IMR-90 (cell line): ENCODE measurements around the gene PEX26. TPM values are rescaled to one million over a fixed set of nuclear protein-coding genes. Genes with fewer than 3 reads are reported as not detected.

ENCODE experiments used
- ATAC-seq: fragments of 200-7000 bp; cut with Tn5 transposase; 2 replicates; pipeline ENCODE4 v1.9.1; 2020; ENCODE audit warnings: low read depth, mild to moderate bottlenecking, moderate library complexity
- BruUV-seq: library from RNA; stranded (reverse); fragments of 400-500 nt; replicated peaks from 2 replicates; lab custom pipeline; 2021; lab: Mats Ljungman, UMichigan
- CTCF ChIA-PET: fragments of 300-600 bp; formaldehyde crosslinking; extraction: SDS; loops from one replicate; lab custom pipeline; 2021; ENCODE audit warnings: antibody characterized with exemption; lab: Yijun Ruan, JAX
- POLR2A ChIA-PET: fragments of 300-600 bp; sonication (Branson Sonifier 250); formaldehyde crosslinking; loops from one replicate; lab custom pipeline; 2022; ENCODE audit warnings: antibody characterized with exemption; ENCODE audit not compliant: unreplicated experiment; lab: Charles Lee
- DNase-seq: peaks from one replicate; pipeline ENCODE4 v3.0.0; 2013
- H2AFZ ChIP-seq: replicated peaks from 2 replicates; pipeline ENCODE3; 2013; ENCODE audit warnings: low read length, mild to moderate bottlenecking; ENCODE audit not compliant: poor library complexity
- H2AK5ac ChIP-seq: 2 replicates; pipeline ENCODE4 v1.6.1; 2013; ENCODE audit warnings: low read depth, low read length, inconsistent platforms
- H2AK9ac ChIP-seq: replicated peaks from 2 replicates; pipeline ENCODE3; 2013; ENCODE audit warnings: mild to moderate bottlenecking, low read depth, low read length, moderate library complexity; ENCODE audit not compliant: poor library complexity
- H2BK120ac ChIP-seq: 2 replicates; pipeline ENCODE4 v1.6.1; 2013; ENCODE audit warnings: low read depth, low read length, inconsistent platforms
- H2BK15ac ChIP-seq: 3 replicates; pipeline ENCODE4 v1.6.1; 2013; ENCODE audit warnings: low read depth, low read length, inconsistent platforms
- H2BK20ac ChIP-seq: 2 replicates; pipeline ENCODE4 v1.6.1; 2013; ENCODE audit warnings: low read depth, mild to moderate bottlenecking, inconsistent platforms, low read length, moderate library complexity
- H2BK5ac ChIP-seq: 2 replicates; pipeline ENCODE4 v1.6.1; 2013; ENCODE audit warnings: mild to moderate bottlenecking, low read depth, low read length, inconsistent platforms; ENCODE audit not compliant: poor library complexity, severe bottlenecking
- H3K14ac ChIP-seq: replicated peaks from 2 replicates; pipeline ENCODE4 v1.6.1; 2013; ENCODE audit warnings: low read depth, low read length, inconsistent platforms
- H3K18ac ChIP-seq: 2 replicates; pipeline ENCODE4 v1.6.1; 2013; ENCODE audit warnings: low read depth, low read length, control low read depth
- H3K23ac ChIP-seq: 2 replicates; pipeline ENCODE4 v1.6.1; 2013; ENCODE audit warnings: low read depth, low read length, inconsistent platforms
- H3K27ac ChIP-seq: 2 replicates; pipeline ENCODE4 v1.5.1; 2013; ENCODE audit warnings: mild to moderate bottlenecking, control low read depth, low read length; ENCODE audit not compliant: insufficient read depth
- H3K27me3 ChIP-seq: 2 replicates; pipeline ENCODE4 v1.6.1; 2013; ENCODE audit warnings: low read length; ENCODE audit not compliant: control insufficient read depth, insufficient read depth
- H3K36me3 ChIP-seq: 2 replicates; pipeline ENCODE4 v1.6.1; 2013; ENCODE audit warnings: low read length, mixed read lengths; ENCODE audit not compliant: control insufficient read depth, insufficient read depth
- H3K4ac ChIP-seq: 2 replicates; pipeline ENCODE4 v1.6.1; 2013; ENCODE audit warnings: low read depth, low read length, inconsistent platforms
- H3K4me1 ChIP-seq: 2 replicates; pipeline ENCODE4 v1.6.1; 2013; ENCODE audit warnings: low read length, mixed read lengths; ENCODE audit not compliant: control insufficient read depth, insufficient read depth
- H3K4me2 ChIP-seq: 2 replicates; pipeline ENCODE4 v1.6.1; 2013; ENCODE audit warnings: low read depth, mild to moderate bottlenecking, control low read depth, low read length, moderate library complexity
- H3K4me3 ChIP-seq: 2 replicates; pipeline ENCODE4 v1.5.1; 2013; ENCODE audit warnings: low read depth, mild to moderate bottlenecking, control low read depth, low read length, moderate library complexity; ENCODE audit not compliant: insufficient read depth
- H3K56ac ChIP-seq: 2 replicates; pipeline ENCODE4 v1.6.1; 2013; ENCODE audit warnings: low read length, inconsistent platforms; ENCODE audit not compliant: insufficient read depth; ENCODE audit errors: extremely low read depth
- H3K79me1 ChIP-seq, 2 experiments: 2 replicates each; pipeline ENCODE4 v1.6.1; 2013; ENCODE audit warnings: low read length in 2 of 2, inconsistent platforms in 1 of 2, low read depth in 1 of 2
- H3K9ac ChIP-seq: 2 replicates; pipeline ENCODE4 v1.6.1; 2013; ENCODE audit warnings: low read depth, low read length, control low read depth
- H3K9me1 ChIP-seq: 2 replicates; pipeline ENCODE4 v1.6.1; 2013; ENCODE audit warnings: low read length, inconsistent platforms; ENCODE audit not compliant: insufficient read depth
- H3K9me3 ChIP-seq: 2 replicates; pipeline ENCODE4 v1.6.1; 2013; ENCODE audit warnings: low read length; ENCODE audit not compliant: control insufficient read depth, insufficient read depth
- H4K20me1 ChIP-seq: 2 replicates; pipeline ENCODE4 v1.6.1; 2013; ENCODE audit warnings: low read length, inconsistent platforms; ENCODE audit not compliant: insufficient read depth
- H4K5ac ChIP-seq: 2 replicates; pipeline ENCODE4 v1.6.1; 2013; ENCODE audit warnings: mild to moderate bottlenecking, low read depth, low read length, control low read depth
- H4K8ac ChIP-seq, 2 experiments: 2 replicates each; pipeline ENCODE4 v1.6.1; 2013; ENCODE audit warnings: low read depth in 2 of 2, low read length in 2 of 2, control low read depth in 1 of 2, inconsistent platforms in 1 of 2
- H4K91ac ChIP-seq: 2 replicates; pipeline ENCODE4 v1.6.1; 2013; ENCODE audit warnings: low read depth, low read length, inconsistent platforms; ENCODE audit not compliant: insufficient read depth
- BHLHE40 ChIP-seq: fragments of 150-350 bp; IDR thresholded peaks from 2 replicates; pipeline ENCODE4 v1.6.1; 2016; ENCODE audit warnings: mild to moderate bottlenecking, low read depth, low read length
- CEBPB ChIP-seq: IDR thresholded peaks from 2 replicates; pipeline ENCODE4 v1.6.1; 2012; ENCODE audit warnings: low read depth, low read length, improper control_type of control experiment
- CHD1 ChIP-seq: IDR thresholded peaks from 2 replicates; pipeline ENCODE4 v1.6.1; 2012; ENCODE audit warnings: low read depth, low read length, improper control_type of control experiment
- FOS ChIP-seq: fragments of 150-350 bp; IDR thresholded peaks from 2 replicates; pipeline ENCODE4 v1.6.1; 2016; ENCODE audit warnings: low read depth, low read length
- MXI1 ChIP-seq: IDR thresholded peaks from 2 replicates; pipeline ENCODE4 v1.6.1; 2012; ENCODE audit warnings: low read depth, mild to moderate bottlenecking, low read length, moderate library complexity, borderline replicate concordance
- NFE2L2 ChIP-seq: fragments of 150-350 bp; IDR thresholded peaks from 2 replicates; pipeline ENCODE4 v1.6.1; 2016; ENCODE audit warnings: low read depth, mild to moderate bottlenecking, low read length
- POLR2A ChIP-seq: IDR thresholded peaks from 2 replicates; pipeline ENCODE4 v1.6.1; 2012; ENCODE audit warnings: mild to moderate bottlenecking, low read depth, low read length
- RAD21 ChIP-seq: IDR thresholded peaks from 2 replicates; pipeline ENCODE4 v1.6.1; 2012; ENCODE audit warnings: low read length, improper control_type of control experiment
- RFX5 ChIP-seq: IDR thresholded peaks from 2 replicates; pipeline ENCODE4 v1.8.0; 2012; ENCODE audit warnings: low read depth, mild to moderate bottlenecking, low read length, moderate library complexity
- SMC3 ChIP-seq: fragments of 150-350 bp; IDR thresholded peaks from 2 replicates; pipeline ENCODE4 v1.6.1; 2016; ENCODE audit warnings: low read depth, mild to moderate bottlenecking, antibody characterized with exemption, low read length, moderate library complexity
- WGBS, 2 experiments: methylation state at CpG; one replicate each; pipeline versions ENCODE4 v1.1.5 to v1.1.7; 2013; ENCODE audit warnings: missing lambda C conversion rate in 2 of 2; ENCODE audit not compliant: insufficient read length in 1 of 2; ENCODE audit errors: extremely low coverage in 2 of 2; 5-methylcytosine and 5-hydroxymethylcytosine counted together
- dilution Hi-C: fragments of 300-500 bp; cut with HindIII; formaldehyde crosslinking; loops from one replicate; pipeline ENCODE4 v1.14.3; 2018; ENCODE audit warnings: low sequenced_read_pairs; ENCODE audit not compliant: unreplicated experiment
- in situ Hi-C: fragments of 300-500 bp; cut with MboI; formaldehyde crosslinking; loops from 3 replicates; pipeline ENCODE4 v1.14.3; 2019; ENCODE audit warnings: low sequenced_read_pairs, inconsistent platforms, mixed read lengths
- intact Hi-C: fragments of 100-400 bp; cut with micrococcal nuclease; formaldehyde crosslinking; loops from 2 replicates; pipeline ENCODE4 v1.10.0; 2022
- polyA plus RNA-seq, 3 experiments: library from polyadenylated mRNA; depleted of rRNA; stranded (reverse); fragments of >200 nt; gene quantifications; 2 replicates each; pipeline ENCODE4 v1.2.3, GENCODE V29; 2012; ENCODE audit warnings: low replicate concordance in 1 of 3
- total RNA-seq: library from RNA; depleted of rRNA; stranded (reverse); fragments of >200 nt; gene quantifications from 2 replicates; pipeline ENCODE4 v1.2.3, GENCODE V29; 2012
- TF ChIP-seq, protein P1 (sequence below): fragments of 150-350 bp; IDR thresholded peaks from 2 replicates; pipeline ENCODE4 v1.6.1; 2017; ENCODE audit warnings: mild to moderate bottlenecking, antibody characterized with exemption, low read length, low read depth
- TF ChIP-seq, protein P2 (sequence below): fragments of 150-350 bp; IDR thresholded peaks from 2 replicates; pipeline ENCODE4 v1.6.1; 2016; ENCODE audit warnings: low read depth, mild to moderate bottlenecking, low read length, moderate library complexity, borderline replicate concordance
- TF ChIP-seq, protein P3 (sequence below): conservative IDR thresholded peaks from 2 replicates; pipeline ENCODE4 v1.5.1; 2012; ENCODE audit warnings: mild to moderate bottlenecking, low read depth, low read length, improper control_type of control experiment

Gene PEX26
- total and polyA plus RNA-seq, 2 of the 4 experiments (the other 2 are of a cell fraction): 12.2 to 18.5 TPM

DNA sequence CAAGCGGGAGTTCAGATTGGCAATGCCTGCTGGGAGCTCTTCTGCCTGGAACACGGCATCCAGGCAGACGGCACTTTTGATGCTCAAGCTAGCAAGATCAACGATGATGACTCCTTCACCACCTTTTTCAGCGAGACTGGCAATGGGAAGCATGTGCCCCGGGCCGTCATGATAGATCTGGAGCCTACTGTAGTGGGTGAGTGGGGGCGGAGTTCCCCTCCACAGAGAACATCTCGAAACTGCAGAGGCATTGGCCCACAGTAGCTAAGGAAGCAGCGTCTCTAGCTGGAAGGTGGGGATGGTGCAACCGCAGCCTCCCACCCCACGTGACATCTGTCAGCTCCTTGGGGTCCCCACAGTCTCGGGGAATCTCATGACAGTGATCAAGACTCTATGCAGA, 43.7 kb downstream of the PEX26 start:
- POLR2A ChIA-PET: no interaction called here
- intact Hi-C loops (no loop called here), in situ Hi-C loops (no loop called here), dilution Hi-C loops (no loop called here)
- Histone ChIP-seq H3K4me1 (no peaks in the 10 kb centered on the region), H3K27ac (no peak overlapping the region), H3K4me3 (no peak overlapping the region), H3K9me3 (no peaks in the 10 kb centered on the region), H3K4me2 (no peak overlapping the region), H2BK20ac (no peak overlapping the region), H2AK9ac (no peak overlapping the region), H2AK5ac (no peak overlapping the region), H4K91ac (no peak overlapping the region), H3K56ac (no peak overlapping the region), H2BK120ac (no peak overlapping the region), H3K18ac (no peak overlapping the region), H4K5ac (no peak overlapping the region), H3K36me3 (peaks cover 2% of the 10 kb centered on the region; the same call in 1 of the 2 replicates), H3K4ac (no peak overlapping the region), H2BK5ac (no peak overlapping the region), H3K79me1 (no peaks in the 10 kb centered on the region), H4K8ac (no peak overlapping the region), H4K20me1 (no peaks in the 10 kb centered on the region), H3K14ac (no peak overlapping the region), H3K9me1 (peaks cover 4% of the 10 kb centered on the region), H3K27me3 (no peaks in the 10 kb centered on the region), H3K9ac (no peak overlapping the region), H2BK15ac (no peak overlapping the region), H2AFZ (no peak overlapping the region), H3K23ac (no peak overlapping the region)
- TF ChIP-seq POLR2A: no peak
- TF ChIP-seq MXI1: no peak
- TF ChIP-seq BHLHE40: no peak
- TF ChIP-seq, protein P1, sequence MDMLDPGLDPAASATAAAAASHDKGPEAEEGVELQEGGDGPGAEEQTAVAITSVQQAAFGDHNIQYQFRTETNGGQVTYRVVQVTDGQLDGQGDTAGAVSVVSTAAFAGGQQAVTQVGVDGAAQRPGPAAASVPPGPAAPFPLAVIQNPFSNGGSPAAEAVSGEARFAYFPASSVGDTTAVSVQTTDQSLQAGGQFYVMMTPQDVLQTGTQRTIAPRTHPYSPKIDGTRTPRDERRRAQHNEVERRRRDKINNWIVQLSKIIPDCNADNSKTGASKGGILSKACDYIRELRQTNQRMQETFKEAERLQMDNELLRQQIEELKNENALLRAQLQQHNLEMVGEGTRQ: no peak
- no peak for TF ChIP-seq NFE2L2
- no peak for TF ChIP-seq SMC3
- TF ChIP-seq, protein P2, sequence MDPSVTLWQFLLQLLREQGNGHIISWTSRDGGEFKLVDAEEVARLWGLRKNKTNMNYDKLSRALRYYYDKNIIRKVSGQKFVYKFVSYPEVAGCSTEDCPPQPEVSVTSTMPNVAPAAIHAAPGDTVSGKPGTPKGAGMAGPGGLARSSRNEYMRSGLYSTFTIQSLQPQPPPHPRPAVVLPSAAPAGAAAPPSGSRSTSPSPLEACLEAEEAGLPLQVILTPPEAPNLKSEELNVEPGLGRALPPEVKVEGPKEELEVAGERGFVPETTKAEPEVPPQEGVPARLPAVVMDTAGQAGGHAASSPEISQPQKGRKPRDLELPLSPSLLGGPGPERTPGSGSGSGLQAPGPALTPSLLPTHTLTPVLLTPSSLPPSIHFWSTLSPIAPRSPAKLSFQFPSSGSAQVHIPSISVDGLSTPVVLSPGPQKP: no peak
- no peak for TF ChIP-seq RAD21
- TF ChIP-seq CHD1: no peak
- no peak for TF ChIP-seq RFX5
- no peak for TF ChIP-seq CEBPB
- TF ChIP-seq FOS: no peak
- TF ChIP-seq, protein P3, sequence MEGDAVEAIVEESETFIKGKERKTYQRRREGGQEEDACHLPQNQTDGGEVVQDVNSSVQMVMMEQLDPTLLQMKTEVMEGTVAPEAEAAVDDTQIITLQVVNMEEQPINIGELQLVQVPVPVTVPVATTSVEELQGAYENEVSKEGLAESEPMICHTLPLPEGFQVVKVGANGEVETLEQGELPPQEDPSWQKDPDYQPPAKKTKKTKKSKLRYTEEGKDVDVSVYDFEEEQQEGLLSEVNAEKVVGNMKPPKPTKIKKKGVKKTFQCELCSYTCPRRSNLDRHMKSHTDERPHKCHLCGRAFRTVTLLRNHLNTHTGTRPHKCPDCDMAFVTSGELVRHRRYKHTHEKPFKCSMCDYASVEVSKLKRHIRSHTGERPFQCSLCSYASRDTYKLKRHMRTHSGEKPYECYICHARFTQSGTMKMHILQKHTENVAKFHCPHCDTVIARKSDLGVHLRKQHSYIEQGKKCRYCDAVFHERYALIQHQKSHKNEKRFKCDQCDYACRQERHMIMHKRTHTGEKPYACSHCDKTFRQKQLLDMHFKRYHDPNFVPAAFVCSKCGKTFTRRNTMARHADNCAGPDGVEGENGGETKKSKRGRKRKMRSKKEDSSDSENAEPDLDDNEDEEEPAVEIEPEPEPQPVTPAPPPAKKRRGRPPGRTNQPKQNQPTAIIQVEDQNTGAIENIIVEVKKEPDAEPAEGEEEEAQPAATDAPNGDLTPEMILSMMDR: no peak
- DNase-seq (no peak), ATAC-seq (no peak)
- CTCF ChIA-PET: no interaction called here
- no CpG with 5 or more reads among the region's 13 CpGs for WGBS, 2 experiments
- no TSS peak for BruUV-seq
